Measurements from ENCODE around the gene P4HB.
"Not testable (repeated sequence)": the region's sequence is repeated elsewhere in the genome, so short reads cannot be mapped to it uniquely, and the experiment has no call there.

The P4HB gene

GRCh38 chr17:81845881-81846742, 14.2 kb downstream of the P4HB start:
- DNase-seq (ENCODE audit: low spot score) = no peak

DNA sequence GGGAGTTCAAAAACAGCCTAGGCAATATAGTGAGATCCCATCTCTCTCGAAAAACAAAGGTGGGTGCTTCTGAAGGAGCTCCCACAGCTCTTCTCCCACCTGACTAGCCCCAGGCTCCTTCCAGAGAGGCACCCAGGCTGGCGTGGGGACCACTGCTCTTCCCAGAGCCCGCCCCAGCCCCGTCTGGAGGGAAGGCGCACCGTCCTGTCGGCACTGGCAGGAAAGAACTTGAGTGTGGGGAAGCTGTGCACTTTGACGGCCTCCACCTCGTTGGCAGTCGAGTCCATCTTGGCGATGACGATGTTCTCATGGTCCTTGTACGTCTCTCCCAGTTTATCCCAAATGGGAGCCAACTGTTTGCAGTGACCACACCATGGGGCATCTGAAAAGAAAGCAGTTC, 15.0 kb downstream of the P4HB start:
- no peak for DNase-seq (ENCODE audit: low spot score)

DNA sequence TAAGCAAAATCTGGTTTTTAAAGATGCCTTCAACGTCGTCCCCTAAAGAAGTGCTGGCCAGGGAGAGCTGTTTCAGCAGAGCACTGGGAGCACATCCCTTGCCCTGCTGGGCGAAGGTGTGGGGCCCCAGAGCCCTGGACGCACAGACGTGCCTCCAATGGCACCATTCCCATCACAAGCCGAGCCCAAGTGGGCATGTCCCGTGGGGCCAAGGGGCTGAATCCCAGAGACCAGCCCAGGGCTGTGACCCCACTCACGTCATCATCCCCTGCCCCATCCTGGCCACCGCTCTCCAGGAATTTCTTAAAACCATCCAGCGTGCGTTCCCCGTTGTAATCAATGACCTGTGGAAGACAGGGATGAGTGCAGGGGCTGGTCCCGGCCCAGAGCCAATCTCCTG, 15.4 kb downstream of the P4HB start:
- no peak for DNase-seq (ENCODE audit: low spot score)

DNA sequence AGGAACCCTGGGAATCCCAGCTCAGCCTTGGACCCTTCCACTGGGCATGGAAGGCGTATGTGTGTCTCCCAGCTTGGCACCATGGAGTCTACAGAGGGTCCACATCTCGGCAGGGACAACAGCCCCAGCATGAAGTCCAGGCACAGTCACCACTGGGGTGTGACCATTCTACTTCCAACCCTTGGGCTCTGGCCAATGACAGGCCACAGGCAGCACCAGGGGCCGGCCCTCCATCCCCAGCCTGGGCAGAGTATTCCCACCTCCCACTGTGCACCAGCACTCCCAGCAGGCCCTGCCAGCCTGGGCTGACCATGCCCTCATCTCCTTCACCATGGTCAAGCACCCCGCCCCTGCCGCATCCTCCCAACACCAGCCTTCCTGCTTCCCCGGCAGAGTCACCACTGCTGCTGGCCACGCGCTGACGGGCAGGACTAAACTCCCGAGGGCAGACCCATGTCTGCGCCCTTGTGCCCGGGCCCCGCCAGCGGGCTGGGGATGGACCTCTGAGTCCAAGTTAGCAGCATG, 15.9 kb downstream of the P4HB start:
- DNase-seq (ENCODE audit: low spot score) = no peak

- no peak for DNase-seq (ENCODE audit: low spot score)
Observed at GRCh38 chr17:81843713-81844326, 16.5 kb downstream of the P4HB start.

DNA sequence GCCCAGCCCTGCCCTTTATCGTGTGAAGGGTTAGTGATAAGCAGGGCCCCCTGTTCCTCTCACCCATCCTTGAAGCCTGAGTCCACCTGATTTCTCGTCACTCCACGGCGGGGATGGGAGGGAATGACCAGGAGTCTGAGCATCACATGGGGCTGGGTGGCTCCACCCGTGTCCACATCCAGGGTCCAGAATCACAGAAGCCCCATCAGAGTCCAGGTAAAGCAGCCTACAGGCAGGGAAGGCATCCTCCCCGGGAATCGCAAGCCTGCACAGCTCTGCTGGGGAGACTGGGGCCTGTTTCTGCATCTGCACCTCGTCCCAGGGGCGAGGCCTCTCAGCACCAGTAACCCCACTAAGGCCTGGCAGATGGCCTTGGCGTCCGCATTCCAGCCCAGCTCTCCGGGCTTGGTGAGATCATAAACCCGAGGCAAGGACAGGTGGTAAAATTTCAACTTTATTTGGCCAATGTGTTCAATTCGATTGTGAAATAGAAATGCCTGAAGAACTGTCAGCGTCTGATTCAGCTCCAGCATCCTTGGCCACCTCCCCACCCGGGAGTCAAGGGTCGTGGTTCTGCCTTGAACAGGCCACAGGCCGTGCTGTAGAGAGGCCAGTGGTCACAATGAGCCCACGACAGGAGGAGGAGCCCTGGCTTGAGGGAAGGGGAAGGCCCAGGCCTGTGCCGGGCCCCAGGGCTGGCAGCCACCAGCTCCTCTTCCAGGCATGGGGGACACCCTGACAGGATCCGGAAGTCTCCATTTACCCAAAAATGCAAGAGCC, 17.4 kb downstream of the P4HB start:
- no peak for DNase-seq (ENCODE audit: low spot score)

DNA sequence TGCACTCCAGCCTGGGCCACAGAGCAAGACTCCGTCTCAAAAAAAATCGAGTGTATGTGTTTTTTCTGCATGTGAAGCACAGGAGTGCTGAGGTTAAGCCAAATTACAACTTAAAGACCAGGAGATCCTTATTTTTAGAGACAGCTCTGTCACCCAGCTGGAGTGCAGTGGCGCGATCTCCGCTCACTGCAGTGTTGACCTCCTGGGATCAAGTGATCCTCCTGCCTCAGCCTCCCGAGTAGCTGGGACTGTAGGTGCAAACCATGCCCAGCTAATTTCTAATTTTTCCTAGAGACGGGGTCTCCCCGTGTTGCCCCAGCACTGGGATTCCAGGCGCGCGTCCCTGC, 18.0 kb downstream of the P4HB start:
- DNase-seq (ENCODE audit: low spot score) = no peak

GRCh38 chr17:81841866-81842265, 18.5 kb downstream of the P4HB start:
- DNase-seq (ENCODE audit: low spot score) = no peak

DNA sequence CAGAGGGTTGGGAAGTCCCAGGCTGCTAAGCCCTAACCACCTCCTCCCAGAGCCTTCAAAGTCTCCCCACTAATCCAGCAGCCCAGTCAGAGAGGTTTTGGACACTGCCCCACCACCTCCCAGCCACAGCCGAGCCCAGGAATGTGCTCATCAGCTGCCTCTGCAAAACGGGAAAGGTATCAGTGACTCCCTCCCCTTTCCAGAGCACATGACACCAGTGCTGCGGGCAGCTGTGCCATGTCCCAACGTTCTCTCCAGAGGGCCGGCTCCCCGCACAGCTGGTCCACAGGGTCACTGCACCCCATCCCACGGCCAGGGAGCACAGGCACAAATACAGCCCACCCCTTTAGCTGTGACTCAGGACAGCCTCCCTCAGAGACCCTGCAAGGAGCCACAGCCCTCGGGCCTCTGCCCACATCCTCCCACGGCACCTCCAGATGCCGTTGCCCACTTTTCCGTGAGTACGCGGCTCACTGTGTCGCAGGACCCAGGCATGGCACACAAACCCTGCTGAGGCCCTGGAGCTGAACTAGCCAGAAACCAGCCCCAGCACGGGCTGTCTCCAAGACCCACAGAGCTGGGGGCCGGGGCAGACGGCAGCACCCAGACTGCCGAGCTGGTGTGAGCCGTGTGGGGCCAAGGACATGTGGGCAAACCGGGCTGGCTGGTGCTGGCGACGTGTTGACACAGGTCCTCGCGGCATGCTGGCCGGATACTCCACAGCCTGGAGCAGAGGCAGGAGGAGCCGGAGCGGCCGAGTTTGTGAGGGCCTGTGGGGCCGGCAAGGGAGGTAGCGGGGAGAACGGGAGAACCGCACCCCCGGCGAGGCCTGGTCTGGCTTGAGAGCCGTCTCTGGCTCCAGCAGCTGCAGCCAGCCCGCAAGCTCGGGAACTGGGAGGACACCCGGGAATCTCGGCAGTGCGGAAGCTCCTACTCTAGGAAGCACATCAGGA, 19.2 kb downstream of the P4HB start:
- no peak for DNase-seq (ENCODE audit: low spot score)

DNA sequence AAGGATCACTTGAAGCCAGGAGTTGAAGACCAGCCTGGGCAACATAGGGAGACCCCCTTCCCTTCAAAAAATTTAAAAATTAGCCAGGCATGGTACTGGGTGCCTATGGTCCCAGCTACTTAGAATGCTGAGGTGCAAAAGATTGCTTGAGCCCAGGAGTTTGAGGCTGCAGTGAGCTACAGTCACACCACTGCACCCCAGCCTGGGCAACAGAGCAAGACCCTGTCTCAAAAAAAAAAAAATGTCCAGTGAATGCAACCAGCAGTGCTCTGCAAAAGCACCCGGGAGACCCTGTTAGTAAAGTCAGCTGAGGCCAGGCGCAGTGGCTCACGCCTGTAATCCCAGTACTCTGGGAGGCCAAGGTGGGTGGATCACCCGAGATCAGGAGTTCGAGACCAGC, 20.3 kb downstream of the P4HB start:
- DNase-seq (ENCODE audit: low spot score) = not testable (repeated sequence)

GRCh38 chr17:81839301-81839700, 21.0 kb downstream of the P4HB start:
- no peak for DNase-seq (ENCODE audit: low spot score)

GRCh38 chr17:81838753-81839255, 21.5 kb downstream of the P4HB start:
- no peak for DNase-seq (ENCODE audit: low spot score)

- DNase-seq (ENCODE audit: low spot score) = no peak
Observed at GRCh38 chr17:81837641-81838040, 22.7 kb downstream of the P4HB start.

GRCh38 chr17:81834831-81835267, 25.5 kb downstream of the P4HB start, which contains the start of gene PPP1R27:
Gene PPP1R27 (minus strand): TSS chr17:81835050. CDS start chr17:81834953, 97 bp downstream.
- no peak for DNase-seq (ENCODE audit: low spot score)

- no peak for DNase-seq (ENCODE audit: low spot score)
Observed at GRCh38 chr17:81833921-81834830, 26.2 kb downstream of the P4HB start.

DNA sequence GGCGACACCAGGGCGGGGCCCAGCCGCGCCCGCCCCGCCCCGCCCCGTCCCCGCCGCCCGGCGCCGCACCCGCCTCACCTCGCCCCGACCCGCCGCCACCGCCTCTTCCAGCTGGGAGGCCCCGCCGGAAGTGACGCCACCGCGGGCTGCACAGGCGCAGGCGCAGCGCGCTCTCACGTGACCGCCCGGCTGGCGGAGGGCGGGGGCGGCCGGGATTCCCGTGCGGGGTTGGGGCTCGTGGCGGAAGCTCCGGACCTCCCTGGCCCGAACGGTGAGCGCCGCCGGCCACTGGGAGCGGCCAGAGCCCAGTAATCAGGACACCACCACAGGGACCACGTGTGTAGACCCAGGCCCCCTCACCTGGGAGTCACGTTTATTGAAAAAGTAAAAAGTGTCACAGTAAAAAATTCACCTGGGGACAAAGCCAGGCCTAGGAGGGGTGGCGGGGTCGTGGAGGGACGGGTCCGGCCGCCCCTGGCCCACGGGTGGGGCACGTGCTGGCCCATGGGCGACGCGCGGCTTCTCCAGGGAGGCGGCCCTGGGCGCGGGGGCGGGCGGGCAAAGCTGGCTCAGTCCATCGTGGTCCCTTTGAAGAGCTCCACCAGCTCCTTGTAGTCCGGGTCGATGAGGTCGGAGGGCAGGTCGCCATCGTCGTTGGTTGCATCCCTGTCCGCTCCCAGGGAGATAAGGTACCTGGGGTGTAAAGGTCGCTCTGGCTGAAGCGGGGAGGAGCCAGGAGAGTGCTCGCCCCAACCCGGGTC, 27.0 kb downstream of the P4HB start, which contains the start of gene MCRIP1:
TSS of gene MCRIP1 (minus strand) at position 132 of the 761 bp plus-strand sequence. CDS start 8,785 bp downstream, outside the sequence.
- peak; percentile 91 for DNase-seq (ENCODE audit: low spot score)

- DNase-seq (ENCODE audit: low spot score) = no peak
Observed at GRCh38 chr17:81832608-81833159, 27.7 kb downstream of the P4HB start.

GRCh38 chr17:81831957-81832607, 28.3 kb downstream of the P4HB start:
- peak; percentile 37 for DNase-seq (ENCODE audit: low spot score)

All from CD4-positive, alpha-beta T cell treated with Interleukin-6 at 100 ng/mL for 8 hours (primary cell).